HFF-Myc (cell line): ENCODE data around the gene HES3.

ENCODE experiments used
- DNase-seq: peaks from one replicate; pipeline ENCODE4 v3.0.0-alpha.2; 2011; ENCODE audit warnings: low read depth; ENCODE audit errors: extremely low read depth
- H3K4me3 ChIP-seq: replicated peaks from 2 replicates; pipeline ENCODE4 v1.5.1; 2011; ENCODE audit warnings: low read depth, mild to moderate bottlenecking, control low read depth, low read length
- CTCF ChIP-seq: IDR thresholded peaks from 2 replicates; pipeline ENCODE4 v1.5.1; 2012; ENCODE audit warnings: mild to moderate bottlenecking, low read depth, low read length, control low read depth; ENCODE audit errors: missing control alignments

The HES3 gene

GRCh38 chr1:6243993-6244392, at the start of gene HES3:
HES3 (plus strand) TSS chr1:6244179; CDS start chr1:6244366, 187 bp downstream.
- DNase-seq: no peak
- no peak for TF ChIP-seq CTCF
- H3K4me3 ChIP-seq: no peak within 1 kb of the TSS

- no peak for TF ChIP-seq CTCF
- peak overlapping the region; percentile 100 for H3K4me3 ChIP-seq
- no peak for DNase-seq
These were observed 46.1 kb upstream of the HES3 start for GRCh38 chr1:6197746-6198427.

GRCh38 chr1:6198646-6199297, 45.2 kb upstream of the HES3 start:
- TF ChIP-seq CTCF: no peak
- no peak for DNase-seq
- peak overlapping the region; percentile 100 for H3K4me3 ChIP-seq

GRCh38 chr1:6199298-6200187, 44.4 kb upstream of the HES3 start, which contains the start of gene RPL22:
RPL22 (minus strand) TSS chr1:6199595; CDS start chr1:6199573, 22 bp downstream.
- H3K4me3 ChIP-seq: peak within 1 kb of the TSS; percentile 100
- TF ChIP-seq CTCF: no peak
- DNase-seq: peak; percentile 98

- DNase-seq: no peak
- no peak for TF ChIP-seq CTCF
- peak overlapping the region; percentile 100 for H3K4me3 ChIP-seq
These were observed 43.7 kb upstream of the HES3 start for GRCh38 chr1:6200188-6200809.

GRCh38 chr1:6202256-6202655, 41.7 kb upstream of the HES3 start:
- H3K4me3 ChIP-seq: no peak overlapping the region
- TF ChIP-seq CTCF: no peak
- no peak for DNase-seq
